ENCODE results near the gene APOBR. TPM values are rescaled to one million over a fixed set of nuclear protein-coding genes. Genes with fewer than 3 reads are reported as not detected.

APOBR gene
- polyA plus RNA-seq, 3 donors: 1.9 to 48.6 (median 3.8) TPM

- peaks cover 59 to 77% of the 10 kb centered on the region in 2 donors for H3K36me3 ChIP-seq (replicated peaks in 1 of 2; ENCODE audit: control insufficient read depth in 1 of 2, insufficient read depth in 2 of 2, low read length in 2 of 2)
- H3K27ac Mint-ChIP-seq: peak overlapping the region in 1 of 7 donors; percentile 62
Observed at GRCh38 chr16:28486266-28486665, 8.2 kb upstream of the APOBR start.

GRCh38 chr16:28491230-28491969, 3.0 kb upstream of the APOBR start:
- Mint-ChIP-seq H3K27ac (peak overlapping the region; percentile 99 to 100 (median 100)), H3K27me3 (ENCODE audit: low read depth in 3 of 3) (peaks cover 0 to 1% (median 0%) of the 10 kb centered on the region in 3 donors), H3K4me3 (peak overlapping the region; percentile 88 to 95), H3K9me3 (no peaks in the 10 kb centered on the region), H3K36me3 (peaks cover 31 to 42% of the 10 kb centered on the region in 2 donors), H3K4me1 (peaks cover 52% of the 10 kb centered on the region)
- H3K4me3 ChIP-seq (replicated peaks in 1 of 3; ENCODE audit: low read depth in 2 of 3, low read length in 3 of 3): peak overlapping the region; percentile 73 to 100 (median 99)
- H3K27me3 ChIP-seq (ENCODE audit: control insufficient read depth in 2 of 2, insufficient read depth in 2 of 2, low read length in 2 of 2): no peaks in the 10 kb centered on the region
- peaks cover 32% of the 10 kb centered on the region for H4K20me1 ChIP-seq (ENCODE audit: insufficient read depth, low read length)
- peak overlapping the region; percentile 99 for H3K27ac ChIP-seq (ENCODE audit: low read depth in 1 of 2, low read length in 2 of 2)
- peak overlapping the region; percentile 88 for H2AFZ ChIP-seq (ENCODE audit: insufficient read depth, low read depth, low read length, poor library complexity, severe bottlenecking)
- DNase-seq: peak; percentile 50 to 68 (median 58)
- peak overlapping the region; percentile 92 for H3K9ac ChIP-seq (ENCODE audit: insufficient read depth, low read length, poor library complexity, severe bottlenecking)
- peak overlapping the region; percentile 100 for H3K4me2 ChIP-seq (replicated peaks; ENCODE audit: extremely low read depth, low read length, poor library complexity, severe bottlenecking)
- intact Hi-C loops (cut with micrococcal nuclease): loop anchor here in 1 of 2 donors (5.0 kb wide), 1 partner anchor 61 kb away; the partner anchor contains the start of gene SGF29
- peaks cover 78% of the 10 kb centered on the region for H3K79me2 ChIP-seq (ENCODE audit: insufficient read depth, low read length)
- no peak for TF ChIP-seq CTCF (IDR thresholded peaks at IDR 0.05)
- H3K4me1 ChIP-seq (ENCODE audit: control insufficient read depth in 1 of 2, insufficient read depth in 2 of 2, low read length in 2 of 2): peaks cover 46 to 56% of the 10 kb centered on the region in 2 donors
- WGBS (ENCODE audit: insufficient coverage): 0% methylated on average over 33 of the region's 42 CpGs
- no peaks in the 10 kb centered on the region for H3K9me3 ChIP-seq (replicated peaks in 1 of 2; ENCODE audit: control insufficient read depth in 1 of 2, insufficient read depth in 1 of 2, low read length in 2 of 2)
- H3K36me3 ChIP-seq (replicated peaks in 1 of 2; ENCODE audit: control insufficient read depth in 1 of 2, insufficient read depth in 2 of 2, low read length in 2 of 2): peaks cover 27 to 35% of the 10 kb centered on the region in 2 donors

More at GRCh38 chr16:28486266-28486665, 8.2 kb upstream of the APOBR start:
- peaks cover 14 to 17% of the 10 kb centered on the region in 2 donors for H3K4me1 ChIP-seq (ENCODE audit: control insufficient read depth in 1 of 2, insufficient read depth in 2 of 2, low read length in 2 of 2)
- no peak overlapping the region for H3K9ac ChIP-seq (ENCODE audit: insufficient read depth, low read length, poor library complexity, severe bottlenecking)
- 95% methylated on average over 4 of the region's 5 CpGs for WGBS (ENCODE audit: insufficient coverage)
- peaks cover 51% of the 10 kb centered on the region for H4K20me1 ChIP-seq (ENCODE audit: insufficient read depth, low read length)
- H3K27ac ChIP-seq (ENCODE audit: low read depth in 1 of 2, low read length in 2 of 2): peak overlapping the region in 1 of 2 donors; percentile 51
- no peaks in the 10 kb centered on the region for H3K9me3 ChIP-seq (replicated peaks in 1 of 2; ENCODE audit: control insufficient read depth in 1 of 2, insufficient read depth in 1 of 2, low read length in 2 of 2)
- H3K4me2 ChIP-seq (replicated peaks; ENCODE audit: extremely low read depth, low read length, poor library complexity, severe bottlenecking): no peak overlapping the region
- Mint-ChIP-seq H3K9me3 (no peaks in the 10 kb centered on the region), H3K4me1 (peaks cover 13% of the 10 kb centered on the region), H3K27me3 (ENCODE audit: low read depth in 3 of 3) (no peaks in the 10 kb centered on the region), H3K4me3 (no peak overlapping the region), H3K36me3 (peaks cover 61 to 80% of the 10 kb centered on the region in 2 donors)
- no peak overlapping the region for H2AFZ ChIP-seq (ENCODE audit: insufficient read depth, low read depth, low read length, poor library complexity, severe bottlenecking)
- no peak overlapping the region for H3K4me3 ChIP-seq (replicated peaks in 1 of 3; ENCODE audit: low read depth in 2 of 3, low read length in 3 of 3)
- no peaks in the 10 kb centered on the region for H3K27me3 ChIP-seq (ENCODE audit: control insufficient read depth in 2 of 2, insufficient read depth in 2 of 2, low read length in 2 of 2)
- intact Hi-C loops (cut with micrococcal nuclease): no loop called here
- DNase-seq: no peak
- no peak for TF ChIP-seq CTCF (IDR thresholded peaks at IDR 0.05)
- H3K79me2 ChIP-seq (ENCODE audit: insufficient read depth, low read length): peaks cover 46% of the 10 kb centered on the region

All from CD14-positive monocyte (primary cell).